K562 treated with DMSO at 1 percent for 48 hours (cell line): Measurements from ENCODE around the gene FAM171A1. TPM values are rescaled to one million over a fixed set of nuclear protein-coding genes. Genes with fewer than 3 reads are reported as not detected.

Experiments
- total RNA-seq: library from RNA; unstranded; fragments of 300-600 nt; gene quantifications from 2 replicates; pipeline ENCODE4 v1.2.3, GENCODE V29; 2022; ENCODE audit warnings: low replicate concordance; ENCODE audit errors: extremely low read depth

FAM171A1 gene
- not detected in 2 replicates for total RNA-seq

GRCh38 chr10:15370856-15371701, at the start of gene FAM171A1:
Gene FAM171A1, minus strand, starts transcription at chr10:15371289. Its CDS starts 237 bp downstream, at chr10:15371052.

GRCh38 chr10:15168291-15168785, 202.8 kb downstream of the FAM171A1 start, which contains the start of gene NMT2:
Gene NMT2, minus strand, starts transcription at chr10:15168693. Its CDS starts 81 bp downstream, at chr10:15168612.

Other genes starting within 250 kb of the FAM171A1 start
- not detected in 2 replicates for gene NMT2, start 202.6 kb downstream of the FAM171A1 start, total RNA-seq